DOHH2 (cell line): ENCODE data around the gene DLGAP3.
"Not testable (repeated sequence)": the region's sequence is repeated elsewhere in the genome, so short reads cannot be mapped to it uniquely, and the experiment has no call there.

Experiments used
- EZH2phosphoT487 ChIP-seq: fragments of 200-600 bp; sonication (generic); IDR thresholded peaks from 2 replicates; pipeline ENCODE4 v1.6.1; 2017; ENCODE audit warnings: borderline replicate concordance, mild to moderate bottlenecking, antibody characterized with exemption, low read length, moderate library complexity, mixed read lengths
- TF ChIP-seq, protein P1 (sequence below): fragments of 200-600 bp; sonication (generic); IDR thresholded peaks from one replicate; pipeline ENCODE4 v1.5.1; 2014; ENCODE audit warnings: antibody characterized with exemption, mild to moderate bottlenecking, low read depth, low read length; ENCODE audit not compliant: poor library complexity, severe bottlenecking

DNA sequence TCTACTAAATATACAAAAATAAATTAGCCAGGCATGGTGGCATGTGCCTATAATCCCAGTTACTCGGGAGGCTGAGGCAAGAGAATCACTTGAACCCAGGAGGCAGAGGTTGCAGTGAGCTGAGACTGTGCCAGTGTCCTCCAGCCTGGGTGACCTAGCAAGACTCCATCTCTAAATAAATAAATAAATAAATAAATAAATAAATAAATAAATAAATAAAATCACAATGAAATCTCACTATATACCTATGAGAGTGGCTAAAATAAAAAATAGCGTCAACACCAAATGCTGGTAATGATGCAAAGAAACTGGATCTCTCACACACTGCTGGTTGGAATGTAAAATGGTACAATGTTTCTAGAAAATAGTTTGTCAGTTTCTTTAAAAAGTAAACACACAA, 110.6 kb downstream of the DLGAP3 start:
- TF ChIP-seq, protein P1, sequence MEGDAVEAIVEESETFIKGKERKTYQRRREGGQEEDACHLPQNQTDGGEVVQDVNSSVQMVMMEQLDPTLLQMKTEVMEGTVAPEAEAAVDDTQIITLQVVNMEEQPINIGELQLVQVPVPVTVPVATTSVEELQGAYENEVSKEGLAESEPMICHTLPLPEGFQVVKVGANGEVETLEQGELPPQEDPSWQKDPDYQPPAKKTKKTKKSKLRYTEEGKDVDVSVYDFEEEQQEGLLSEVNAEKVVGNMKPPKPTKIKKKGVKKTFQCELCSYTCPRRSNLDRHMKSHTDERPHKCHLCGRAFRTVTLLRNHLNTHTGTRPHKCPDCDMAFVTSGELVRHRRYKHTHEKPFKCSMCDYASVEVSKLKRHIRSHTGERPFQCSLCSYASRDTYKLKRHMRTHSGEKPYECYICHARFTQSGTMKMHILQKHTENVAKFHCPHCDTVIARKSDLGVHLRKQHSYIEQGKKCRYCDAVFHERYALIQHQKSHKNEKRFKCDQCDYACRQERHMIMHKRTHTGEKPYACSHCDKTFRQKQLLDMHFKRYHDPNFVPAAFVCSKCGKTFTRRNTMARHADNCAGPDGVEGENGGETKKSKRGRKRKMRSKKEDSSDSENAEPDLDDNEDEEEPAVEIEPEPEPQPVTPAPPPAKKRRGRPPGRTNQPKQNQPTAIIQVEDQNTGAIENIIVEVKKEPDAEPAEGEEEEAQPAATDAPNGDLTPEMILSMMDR, result not testable (repeated sequence)
- not testable (repeated sequence) for TF ChIP-seq EZH2phosphoT487
